Astrocyte (in vitro differentiated cells and primary cell): Measurements from ENCODE around the gene DIDO1.

Source experiments
- EZH2 ChIP-seq: IDR thresholded peaks from 2 replicates; pipeline ENCODE4 v1.6.1; 2012; ENCODE audit warnings: mild to moderate bottlenecking, low read length, inconsistent platforms; ENCODE audit not compliant: insufficient read depth
- TF ChIP-seq, protein P1 (sequence below): IDR thresholded peaks from 2 replicates; pipeline ENCODE4 v1.5.1; 2011; ENCODE audit warnings: low read depth, mild to moderate bottlenecking, inconsistent platforms, low read length, moderate library complexity; ENCODE audit not compliant: insufficient read depth

DNA sequence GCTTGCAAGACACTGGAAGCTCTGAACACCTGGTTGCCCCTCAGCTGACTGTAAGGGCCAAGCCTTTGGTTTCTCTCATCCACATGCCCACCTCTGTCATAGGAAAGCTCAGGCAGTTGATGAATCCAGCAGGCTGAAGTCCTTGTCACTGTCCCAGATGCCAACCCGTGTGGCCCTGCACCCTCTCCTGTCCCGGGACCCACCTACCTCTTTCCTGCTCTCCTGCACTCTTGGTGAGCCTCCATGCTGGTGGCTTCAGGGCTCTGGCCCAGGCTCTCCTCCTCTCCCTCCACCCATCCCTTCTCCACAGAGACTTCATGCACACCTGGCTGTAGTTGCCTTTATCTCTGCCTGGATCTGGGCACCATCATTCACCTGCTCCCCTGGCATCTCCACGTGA, 7.7 kb upstream of the DIDO1 start:
- TF ChIP-seq, protein P1, sequence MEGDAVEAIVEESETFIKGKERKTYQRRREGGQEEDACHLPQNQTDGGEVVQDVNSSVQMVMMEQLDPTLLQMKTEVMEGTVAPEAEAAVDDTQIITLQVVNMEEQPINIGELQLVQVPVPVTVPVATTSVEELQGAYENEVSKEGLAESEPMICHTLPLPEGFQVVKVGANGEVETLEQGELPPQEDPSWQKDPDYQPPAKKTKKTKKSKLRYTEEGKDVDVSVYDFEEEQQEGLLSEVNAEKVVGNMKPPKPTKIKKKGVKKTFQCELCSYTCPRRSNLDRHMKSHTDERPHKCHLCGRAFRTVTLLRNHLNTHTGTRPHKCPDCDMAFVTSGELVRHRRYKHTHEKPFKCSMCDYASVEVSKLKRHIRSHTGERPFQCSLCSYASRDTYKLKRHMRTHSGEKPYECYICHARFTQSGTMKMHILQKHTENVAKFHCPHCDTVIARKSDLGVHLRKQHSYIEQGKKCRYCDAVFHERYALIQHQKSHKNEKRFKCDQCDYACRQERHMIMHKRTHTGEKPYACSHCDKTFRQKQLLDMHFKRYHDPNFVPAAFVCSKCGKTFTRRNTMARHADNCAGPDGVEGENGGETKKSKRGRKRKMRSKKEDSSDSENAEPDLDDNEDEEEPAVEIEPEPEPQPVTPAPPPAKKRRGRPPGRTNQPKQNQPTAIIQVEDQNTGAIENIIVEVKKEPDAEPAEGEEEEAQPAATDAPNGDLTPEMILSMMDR: no peak
- TF ChIP-seq EZH2: no peak
